8988T (cell line): ENCODE results near the gene CALML6.

ENCODE experiments used
- DNase-seq: peaks from one replicate; pipeline ENCODE4 v3.0.0; 2011

CALML6 gene

GRCh38 chr1:1892079-1892762 lies 22.8 kb upstream of the CALML6 start:
- no peak for DNase-seq

GRCh38 chr1:1892763-1893120 lies 22.3 kb upstream of the CALML6 start:
- DNase-seq: no peak

GRCh38 chr1:1893291-1893985 lies 21.6 kb upstream of the CALML6 start:
- no peak for DNase-seq

GRCh38 chr1:1893997-1894353 lies 21.1 kb upstream of the CALML6 start:
- no peak for DNase-seq

GRCh38 chr1:1894354-1895059 lies 20.6 kb upstream of the CALML6 start:
- DNase-seq: no peak

GRCh38 chr1:1895060-1895418 lies 20.0 kb upstream of the CALML6 start:
- DNase-seq: no peak

- no peak for DNase-seq
Measured at GRCh38 chr1:1895456-1896336, 19.4 kb upstream of the CALML6 start.

GRCh38 chr1:1898246-1898933 lies 16.7 kb upstream of the CALML6 start:
- DNase-seq: no peak

GRCh38 chr1:1899266-1899966 lies 15.6 kb upstream of the CALML6 start:
- peak; percentile 37 for DNase-seq

- DNase-seq: no peak
Measured at GRCh38 chr1:1899967-1900327, 15.1 kb upstream of the CALML6 start.

GRCh38 chr1:1900883-1901640 lies 14.0 kb upstream of the CALML6 start:
- no peak for DNase-seq

- DNase-seq: no peak
Measured at GRCh38 chr1:1901641-1902294, 13.3 kb upstream of the CALML6 start.

- no peak for DNase-seq
Measured at GRCh38 chr1:1903224-1903623, 11.8 kb upstream of the CALML6 start.

- DNase-seq: peak; percentile 88
Measured at GRCh38 chr1:1906185-1907097, 8.6 kb upstream of the CALML6 start.

- no peak for DNase-seq
Measured at GRCh38 chr1:1907098-1907736, 7.8 kb upstream of the CALML6 start.

- no peak for DNase-seq
Measured at GRCh38 chr1:1908506-1908791, 6.6 kb upstream of the CALML6 start.

- DNase-seq: no peak
Measured at GRCh38 chr1:1910033-1910465, 5.0 kb upstream of the CALML6 start.

- no peak for DNase-seq
Measured at GRCh38 chr1:1910651-1911331, 4.3 kb upstream of the CALML6 start.
